CD8-positive, alpha-beta memory T cell (primary cell): Measurements from ENCODE around the gene BSCL2. TPM values are rescaled to one million over a fixed set of nuclear protein-coding genes. Genes with fewer than 3 reads are reported as not detected.
"Not testable (repeated sequence)": the region's sequence is repeated elsewhere in the genome, so short reads cannot be mapped to it uniquely, and the experiment has no call there.

Experiments used
- CTCF ChIA-PET: fragments of 350-600 bp; sonication (Branson Sonifier 250); formaldehyde crosslinking; loops from one replicate; lab custom pipeline; 2021; ENCODE audit warnings: antibody characterized with exemption; lab: Charles Lee
- POLR2A ChIA-PET: fragments of 350-600 bp; sonication (Branson Sonifier 250); formaldehyde crosslinking; loops from one replicate; lab custom pipeline; 2021; ENCODE audit warnings: antibody characterized with exemption; lab: Charles Lee
- DNase-seq, 5 donors: peaks; one replicate each; pipeline versions ENCODE4 v3.0.0 to v3.0.0-alpha.2; 2020 to 2022; ENCODE audit warnings: mixed read lengths in 1 of 5
- H3K27ac ChIP-seq: one replicate; pipeline ENCODE4 v1.7.0; 2013; ENCODE audit warnings: low read depth, mild to moderate bottlenecking, low read length, moderate library complexity
- H3K27me3 ChIP-seq: 2 replicates; pipeline ENCODE4 v1.7.0; 2013; ENCODE audit warnings: low read length, mild to moderate bottlenecking; ENCODE audit not compliant: insufficient read depth, poor library complexity, severe bottlenecking
- H3K36me3 ChIP-seq: 2 replicates; pipeline ENCODE4 v1.7.0; 2013; ENCODE audit warnings: mild to moderate bottlenecking, low read length, moderate library complexity; ENCODE audit not compliant: insufficient read depth
- H3K4me1 ChIP-seq: 2 replicates; pipeline ENCODE4 v1.7.0; 2013; ENCODE audit warnings: mild to moderate bottlenecking, low read length, moderate library complexity; ENCODE audit not compliant: insufficient read depth
- H3K4me3 ChIP-seq: 2 replicates; pipeline ENCODE4 v1.7.0; 2013; ENCODE audit warnings: mild to moderate bottlenecking, low read length
- H3K9me3 ChIP-seq: 2 replicates; pipeline ENCODE4 v1.7.0; 2013; ENCODE audit warnings: mild to moderate bottlenecking, low read length
- H3K27ac Mint-ChIP-seq, 8 donors: one replicate each; pipeline ENCODE4 v1.8.0; 2020 to 2021; ENCODE audit warnings: mixed read lengths in 8 of 8, mild to moderate bottlenecking in 6 of 8, inconsistent platforms in 3 of 8, moderate library complexity in 3 of 8
- H3K27me3 Mint-ChIP-seq, 2 donors: one replicate each; pipeline ENCODE4 v1.8.0; 2020 to 2021; ENCODE audit warnings: mixed read lengths in 2 of 2, mild to moderate bottlenecking in 1 of 2, moderate library complexity in 1 of 2
- H3K36me3 Mint-ChIP-seq, 3 donors: one replicate each; pipeline ENCODE4 v1.8.0; 2020 to 2021; ENCODE audit warnings: mixed read lengths in 3 of 3, inconsistent platforms in 1 of 3, mild to moderate bottlenecking in 1 of 3
- H3K4me1 Mint-ChIP-seq, 3 donors: one replicate each; pipeline ENCODE4 v1.8.0; 2020 to 2021; ENCODE audit warnings: mixed read lengths in 3 of 3, inconsistent platforms in 1 of 3, mild to moderate bottlenecking in 1 of 3
- H3K4me3 Mint-ChIP-seq, 7 donors: one replicate each; pipeline ENCODE4 v1.8.0; 2020 to 2021; ENCODE audit warnings: mixed read lengths in 7 of 7, mild to moderate bottlenecking in 6 of 7, moderate library complexity in 4 of 7, inconsistent platforms in 2 of 7
- H3K9me3 Mint-ChIP-seq, 5 donors: one replicate each; pipeline ENCODE4 v1.8.0; 2020 to 2022; ENCODE audit warnings: mixed read lengths in 5 of 5, mild to moderate bottlenecking in 3 of 5, moderate library complexity in 2 of 5, inconsistent platforms in 1 of 5
- polyA plus RNA-seq: library from polyadenylated mRNA; unstranded; fragments of 300-500 nt; fragmentation: Illumina TruSeq; gene quantifications from one replicate; pipeline ENCODE4 v1.2.3, GENCODE V29; 2021
- total RNA-seq, 2 experiments: library from RNA; stranded (reverse); gene quantifications; one replicate each; pipeline ENCODE4 v1.2.3, GENCODE V29; 2021

Gene BSCL2
- total and polyA plus RNA-seq, 3 experiments from 2014 or later = 32.9 to 48.8 (median 33.3) TPM

- ChIA-PET POLR2A (interaction anchor here (1.0 to 2.7 kb wide), 2 partner anchors 8 to 70 kb away, joined by 3 to 18 read pairs; partner anchors contain the start of genes C11orf98, CSKMT and HNRNPUL2), CTCF (interaction anchor here (1.7 kb wide), 1 partner anchor 65 kb away, joined by 4 read pairs; no protein-coding TSS in a partner anchor)
- H3K4me1 Mint-ChIP-seq = peaks cover 12 to 18% (median 15%) of the 10 kb centered on the region in 3 donors
- DNase-seq = no peak
- H3K36me3 Mint-ChIP-seq = peaks cover 0 to 10% (median 0%) of the 10 kb centered on the region in 3 donors
- peaks cover 0 to 7% of the 10 kb centered on the region in 2 donors for H3K27me3 Mint-ChIP-seq
- Histone ChIP-seq H3K4me3 (no peak overlapping the region), H3K9me3 (no peaks in the 10 kb centered on the region), H3K4me1 (peaks cover 8% of the 10 kb centered on the region), H3K36me3 (no peaks in the 10 kb centered on the region), H3K27ac (no peak overlapping the region), H3K27me3 (no peaks in the 10 kb centered on the region)
- peak overlapping the region in 1 of 8 donors; percentile 42 for H3K27ac Mint-ChIP-seq
- H3K9me3 Mint-ChIP-seq = peaks cover 0 to 3% (median 0%) of the 10 kb centered on the region in 5 donors
- peak overlapping the region in 2 of 7 donors; percentile 47 to 54 for H3K4me3 Mint-ChIP-seq
These were observed 50.3 kb downstream of the BSCL2 start for GRCh38 chr11:62656796-62657429.

DNA sequence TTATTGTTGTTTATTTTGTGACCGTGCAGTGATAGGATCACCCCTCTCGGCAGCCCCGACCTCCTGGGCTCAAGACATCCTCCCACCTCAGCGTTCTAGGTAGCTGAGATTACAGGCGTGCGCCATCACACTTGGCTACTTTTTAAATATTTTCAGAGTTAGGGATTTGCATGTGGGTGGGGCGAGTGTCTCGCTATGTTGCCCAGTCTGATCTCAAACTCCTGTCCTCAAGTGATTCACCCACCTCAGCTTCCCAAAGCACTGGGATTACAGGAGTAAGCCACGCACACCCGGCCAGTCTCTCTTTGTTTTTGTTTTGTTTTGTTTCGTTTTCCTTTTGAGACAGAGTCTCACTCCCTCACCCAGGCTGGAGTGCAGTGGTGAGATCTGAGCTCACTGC lies 52.9 kb downstream of the BSCL2 start:
- Histone ChIP-seq H3K36me3 (peaks cover 2% of the 10 kb centered on the region), H3K4me3 (no peak overlapping the region), H3K4me1 (peaks cover 15% of the 10 kb centered on the region), H3K27me3 (no peaks in the 10 kb centered on the region), H3K27ac (no peak overlapping the region), H3K9me3 (no peaks in the 10 kb centered on the region)
- H3K36me3 Mint-ChIP-seq = peaks cover 0 to 17% (median 3%) of the 10 kb centered on the region in 3 donors
- no peak for DNase-seq
- ChIA-PET CTCF (interaction anchor here (1.2 to 3.6 kb wide), 7 partner anchors 8 to 260 kb away, joined by 3 to 27 read pairs (median 5); partner anchors contain the start of genes C11orf98, CSKMT, GANAB and LBHD1), POLR2A (interaction anchor here (1.3 to 2.7 kb wide), 3 partner anchors 8 to 11 kb away, joined by 3 to 18 read pairs (median 10); partner anchors contain the start of genes C11orf98, CSKMT and GANAB)
- peaks cover 0 to 7% of the 10 kb centered on the region in 2 donors for H3K27me3 Mint-ChIP-seq
- H3K4me3 Mint-ChIP-seq = peak overlapping the region in 6 of 7 donors; percentile 46 to 80 (median 53)
- peaks cover 15 to 29% (median 20%) of the 10 kb centered on the region in 3 donors for H3K4me1 Mint-ChIP-seq
- peaks cover 0 to 3% (median 0%) of the 10 kb centered on the region in 5 donors for H3K9me3 Mint-ChIP-seq
- H3K27ac Mint-ChIP-seq = peak overlapping the region in 5 of 8 donors; percentile 47 to 83 (median 78)

DNA sequence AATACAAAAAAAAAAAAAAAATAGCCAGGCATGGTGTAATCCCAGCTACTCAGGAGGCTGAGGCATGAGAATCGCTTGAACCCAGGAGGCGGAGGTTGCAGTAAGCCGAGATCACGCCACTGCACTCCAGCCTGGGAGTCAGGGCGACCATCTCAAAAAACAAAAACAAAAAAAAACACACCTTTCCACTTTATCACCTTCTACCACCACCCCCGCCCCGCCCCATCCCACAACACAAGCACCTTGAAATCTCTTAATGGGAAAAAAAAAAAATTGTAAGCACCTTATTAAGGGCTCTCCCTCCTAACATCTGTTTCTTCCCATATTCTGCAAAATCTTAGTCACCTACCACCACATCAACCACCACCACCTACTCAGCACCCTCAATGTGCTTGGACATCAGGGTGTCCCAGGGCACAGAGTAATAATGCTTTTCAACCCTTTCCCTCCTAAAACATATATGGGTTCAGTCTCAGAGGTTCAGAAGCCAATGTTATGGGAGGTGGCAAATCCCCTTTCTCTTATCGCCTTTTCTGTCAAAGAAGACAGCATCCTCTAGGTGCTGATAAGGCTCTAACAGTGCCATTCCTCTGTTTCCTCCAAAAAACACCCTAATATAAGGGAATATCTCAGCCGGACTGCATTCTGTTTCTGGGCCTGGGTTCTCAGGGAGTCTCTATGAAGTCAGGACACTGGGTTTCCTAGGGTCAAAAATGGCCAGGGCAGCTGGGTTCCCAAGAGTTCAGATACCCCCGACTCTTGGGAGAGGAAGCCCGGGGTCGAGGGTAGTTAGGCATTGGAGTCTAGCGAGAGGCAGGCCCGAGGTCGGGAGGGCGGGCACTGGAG lies 54.8 kb downstream of the BSCL2 start:
- CTCF ChIA-PET = interaction anchor here (1.0 to 3.6 kb wide), 6 partner anchors 12 to 227 kb away, joined by 3 to 27 read pairs (median 4); partner anchors contain the start of genes C11orf98, CSKMT and TUT1
- Histone ChIP-seq H3K9me3 (no peaks in the 10 kb centered on the region), H3K27ac (peak overlapping the region; percentile 87), H3K27me3 (no peaks in the 10 kb centered on the region), H3K4me1 (peaks cover 15% of the 10 kb centered on the region), H3K36me3 (peaks cover 11% of the 10 kb centered on the region), H3K4me3 (peak overlapping the region; percentile 83)
- peaks cover 0 to 3% (median 0%) of the 10 kb centered on the region in 5 donors for H3K9me3 Mint-ChIP-seq
- H3K4me1 Mint-ChIP-seq = peaks cover 15 to 29% (median 20%) of the 10 kb centered on the region in 3 donors
- H3K36me3 Mint-ChIP-seq = peaks cover 0 to 33% (median 3%) of the 10 kb centered on the region in 3 donors
- DNase-seq = peak in 1 of 5 donors; percentile 65
- peaks cover 0 to 7% of the 10 kb centered on the region in 2 donors for H3K27me3 Mint-ChIP-seq
- peak overlapping the region; percentile 80 to 97 (median 86) for H3K27ac Mint-ChIP-seq
- peak overlapping the region; percentile 85 to 95 (median 91) for H3K4me3 Mint-ChIP-seq
- POLR2A ChIA-PET = interaction anchor here (0.6 to 1.4 kb wide), 12 partner anchors 13 to 213 kb away, joined by 3 to 52 read pairs (median 4); partner anchors contain the start of genes B3GAT3, C11orf98, CSKMT and LBHD1

DNA sequence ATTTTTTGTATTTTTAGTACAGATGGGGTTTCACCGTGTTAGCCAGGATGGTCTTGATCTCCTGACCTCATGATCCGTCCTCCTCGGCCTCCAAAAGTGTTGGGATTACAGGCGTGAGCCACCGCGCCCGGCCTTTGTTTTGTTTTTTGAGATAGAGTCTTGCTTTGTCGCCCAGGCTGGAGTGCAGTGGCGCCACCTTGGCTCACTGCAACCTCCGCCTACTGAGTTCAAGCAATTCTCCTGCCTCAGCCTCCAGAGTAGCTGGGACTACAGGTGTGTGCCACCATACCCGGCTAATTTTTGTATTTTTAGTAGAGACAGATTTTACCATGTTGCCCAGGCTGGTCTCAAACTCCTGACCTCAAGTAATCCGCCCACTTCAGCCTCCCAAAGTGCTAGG lies 56.9 kb downstream of the BSCL2 start:
- Mint-ChIP-seq H3K36me3 (peaks cover 0 to 43% (median 3%) of the 10 kb centered on the region in 3 donors), H3K4me3 (peak overlapping the region in 2 of 7 donors; percentile 60 to 63), H3K4me1 (peaks cover 25 to 43% (median 33%) of the 10 kb centered on the region in 3 donors), H3K27ac (peak overlapping the region in 3 of 8 donors; percentile 50 to 83 (median 60))
- H3K4me3 ChIP-seq, H3K27ac ChIP-seq, DNase-seq, H3K9me3 Mint-ChIP-seq, H3K9me3 ChIP-seq, H3K27me3 Mint-ChIP-seq, H3K27me3 ChIP-seq: not testable (repeated sequence)
- H3K36me3 ChIP-seq = peaks cover 11% of the 10 kb centered on the region
- H3K4me1 ChIP-seq = peaks cover 28% of the 10 kb centered on the region
- POLR2A ChIA-PET = interaction anchor here (1.0 to 1.7 kb wide), 2 partner anchors 14 to 59 kb away, joined by 5 to 7 read pairs; partner anchors contain the start of genes C11orf98, CSKMT and TUT1
- CTCF ChIA-PET = interaction anchor here (1.1 to 2.3 kb wide), 3 partner anchors 15 to 59 kb away, joined by 3 to 9 read pairs (median 3); partner anchors contain the start of genes C11orf98 and CSKMT

- H3K9me3 Mint-ChIP-seq = peaks cover 0 to 3% (median 0%) of the 10 kb centered on the region in 5 donors
- peaks cover 29 to 50% (median 40%) of the 10 kb centered on the region in 3 donors for H3K4me1 Mint-ChIP-seq
- POLR2A ChIA-PET = interaction anchor here (1.0 to 2.1 kb wide), 3 partner anchors 15 to 22 kb away, joined by 3 to 10 read pairs (median 7); partner anchors contain the start of genes C11orf98, CSKMT and LBHD1
- no peaks in the 10 kb centered on the region for H3K27me3 ChIP-seq
- no peak overlapping the region for H3K4me3 ChIP-seq
- H3K27ac ChIP-seq = no peak overlapping the region
- peaks cover 11% of the 10 kb centered on the region for H3K36me3 ChIP-seq
- H3K4me1 ChIP-seq = peaks cover 33% of the 10 kb centered on the region
- H3K27me3 Mint-ChIP-seq = peaks cover 0 to 7% of the 10 kb centered on the region in 2 donors
- CTCF ChIA-PET = interaction anchor here (1.1 to 2.3 kb wide), 6 partner anchors 13 to 225 kb away, joined by 3 to 11 read pairs (median 3); partner anchors contain the start of genes C11orf98, CSKMT and TUT1
- peak overlapping the region in 1 of 7 donors; percentile 60 for H3K4me3 Mint-ChIP-seq
- peak overlapping the region in 3 of 8 donors; percentile 54 to 83 (median 58) for H3K27ac Mint-ChIP-seq
- no peak for DNase-seq
- H3K9me3 ChIP-seq = no peaks in the 10 kb centered on the region
- peaks cover 0 to 46% (median 3%) of the 10 kb centered on the region in 3 donors for H3K36me3 Mint-ChIP-seq
These were observed 57.7 kb downstream of the BSCL2 start for GRCh38 chr11:62649486-62649885.

GRCh38 chr11:62648967-62649364 lies 58.3 kb downstream of the BSCL2 start:
- Mint-ChIP-seq H3K36me3 (peaks cover 0 to 51% (median 3%) of the 10 kb centered on the region in 3 donors), H3K27ac (peak overlapping the region in 3 of 8 donors; percentile 29 to 83 (median 43)), H3K4me1 (peaks cover 31 to 51% (median 45%) of the 10 kb centered on the region in 3 donors), H3K4me3 (peak overlapping the region in 1 of 7 donors; percentile 60), H3K9me3 (peaks cover 0 to 3% (median 0%) of the 10 kb centered on the region in 5 donors), H3K27me3 (peaks cover 0 to 4% of the 10 kb centered on the region in 2 donors)
- no peak overlapping the region for H3K4me3 ChIP-seq
- no peaks in the 10 kb centered on the region for H3K27me3 ChIP-seq
- H3K27ac ChIP-seq = no peak overlapping the region
- peaks cover 11% of the 10 kb centered on the region for H3K36me3 ChIP-seq
- ChIA-PET POLR2A (interaction anchor here (1.0 to 2.1 kb wide), 2 partner anchors 16 to 23 kb away, joined by 3 to 10 read pairs; partner anchors contain the start of genes C11orf98, CSKMT and LBHD1), CTCF (interaction anchor here (1.1 to 2.3 kb wide), 6 partner anchors 14 to 224 kb away, joined by 3 to 11 read pairs (median 5); partner anchors contain the start of genes C11orf98, CSKMT, MTA2 and TUT1)
- peaks cover 33% of the 10 kb centered on the region for H3K4me1 ChIP-seq
- H3K9me3 ChIP-seq = no peaks in the 10 kb centered on the region
- no peak for DNase-seq
